ENCODE measurements around the gene HCN3.

GRCh38 chr1:155294520-155295182, 17.4 kb downstream of the HCN3 start:
- TF ChIP-seq POLR2A (IDR thresholded peaks at IDR 0.05), result no peak
- TF ChIP-seq, protein P1, sequence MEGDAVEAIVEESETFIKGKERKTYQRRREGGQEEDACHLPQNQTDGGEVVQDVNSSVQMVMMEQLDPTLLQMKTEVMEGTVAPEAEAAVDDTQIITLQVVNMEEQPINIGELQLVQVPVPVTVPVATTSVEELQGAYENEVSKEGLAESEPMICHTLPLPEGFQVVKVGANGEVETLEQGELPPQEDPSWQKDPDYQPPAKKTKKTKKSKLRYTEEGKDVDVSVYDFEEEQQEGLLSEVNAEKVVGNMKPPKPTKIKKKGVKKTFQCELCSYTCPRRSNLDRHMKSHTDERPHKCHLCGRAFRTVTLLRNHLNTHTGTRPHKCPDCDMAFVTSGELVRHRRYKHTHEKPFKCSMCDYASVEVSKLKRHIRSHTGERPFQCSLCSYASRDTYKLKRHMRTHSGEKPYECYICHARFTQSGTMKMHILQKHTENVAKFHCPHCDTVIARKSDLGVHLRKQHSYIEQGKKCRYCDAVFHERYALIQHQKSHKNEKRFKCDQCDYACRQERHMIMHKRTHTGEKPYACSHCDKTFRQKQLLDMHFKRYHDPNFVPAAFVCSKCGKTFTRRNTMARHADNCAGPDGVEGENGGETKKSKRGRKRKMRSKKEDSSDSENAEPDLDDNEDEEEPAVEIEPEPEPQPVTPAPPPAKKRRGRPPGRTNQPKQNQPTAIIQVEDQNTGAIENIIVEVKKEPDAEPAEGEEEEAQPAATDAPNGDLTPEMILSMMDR (IDR thresholded peaks at IDR 0.05), result no peak
- TF ChIP-seq POLR2AphosphoS5 (IDR thresholded peaks at IDR 0.05), result no peak
- no peak for TF ChIP-seq EP300 (IDR thresholded peaks at IDR 0.05; ENCODE audit: low read depth)

Data from transverse colon (tissue), 4 donors.